GM20431 (cell line): ENCODE results near the gene GH2.
"Not testable (repeated sequence)": the region's sequence is repeated elsewhere in the genome, so short reads cannot be mapped to it uniquely, and the experiment has no call there.

ENCODE experiments used
- in situ Hi-C: fragments of 300-500 bp; cut with MseI, MboI; formaldehyde crosslinking; loops from one replicate; pipeline ENCODE4 v1.15.0; 2020; ENCODE audit warnings: low sequenced_read_pairs; ENCODE audit not compliant: unreplicated experiment

Gene GH2

GRCh38 chr17:63881337-63881736 lies 407 bp downstream of the GH2 start:
- in situ Hi-C loops, result not testable (repeated sequence)

- in situ Hi-C loops, result no loop called here
These were observed 1.0 kb downstream of the GH2 start for GRCh38 chr17:63880706-63881105.

- in situ Hi-C loops, result not testable (repeated sequence)
These were observed 3.3 kb downstream of the GH2 start for GRCh38 chr17:63878413-63878812.

- in situ Hi-C loops, result not testable (repeated sequence)
These were observed 7.1 kb downstream of the GH2 start for GRCh38 chr17:63874693-63875092.

DNA sequence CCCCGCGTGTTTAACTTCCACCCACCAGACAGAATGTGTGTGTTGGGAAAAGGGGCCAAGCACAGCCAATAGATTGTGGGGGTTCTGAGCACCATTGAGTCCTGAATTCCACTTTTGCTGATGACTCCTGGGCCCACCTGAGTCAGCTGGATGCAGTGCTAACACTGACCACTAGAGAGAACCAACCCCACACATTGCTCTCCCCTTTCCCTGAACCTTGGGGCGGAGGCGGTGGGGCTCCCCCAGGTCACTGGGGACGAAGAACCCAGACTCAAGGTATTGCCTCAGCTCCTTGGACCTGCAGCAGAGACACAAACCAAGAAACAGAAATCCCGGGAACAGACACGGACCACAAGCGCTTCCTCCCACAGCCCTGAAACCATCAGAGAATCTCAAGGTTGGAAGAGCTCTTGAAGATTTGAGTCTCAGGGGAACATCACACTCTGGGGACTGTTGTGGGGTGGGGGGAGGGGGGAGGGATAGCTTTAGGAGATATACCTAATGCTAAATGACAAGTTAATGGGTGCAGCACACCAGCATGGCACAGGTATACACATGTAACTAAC lies 7.6 kb downstream of the GH2 start:
- in situ Hi-C loops, result not testable (repeated sequence)

DNA sequence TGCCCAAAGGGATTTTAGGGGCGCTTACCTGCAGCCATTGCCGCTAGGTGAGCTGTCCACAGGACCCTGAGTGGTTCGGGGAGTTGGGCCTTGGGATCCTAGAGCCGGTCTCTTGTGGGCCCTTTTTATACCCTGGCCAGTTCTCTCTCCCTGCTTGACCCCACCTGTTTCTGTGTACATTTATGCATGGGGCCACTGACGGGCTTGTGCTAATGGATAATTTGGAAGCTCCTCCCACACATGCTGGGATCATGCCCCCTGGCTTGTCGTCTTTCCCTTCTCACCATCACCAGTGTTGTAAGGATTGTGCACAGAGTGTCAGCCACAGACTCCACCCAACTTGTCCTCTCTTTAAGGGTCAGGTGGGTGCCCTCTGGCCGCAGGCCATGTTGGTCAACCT lies 8.2 kb downstream of the GH2 start, which contains the start of gene CSH2:
Gene CSH2 (minus strand): TSS at position 101 of the 400 bp plus-strand sequence. CDS start 63 bp downstream, at position 38.
- in situ Hi-C loops, result not testable (repeated sequence)

DNA sequence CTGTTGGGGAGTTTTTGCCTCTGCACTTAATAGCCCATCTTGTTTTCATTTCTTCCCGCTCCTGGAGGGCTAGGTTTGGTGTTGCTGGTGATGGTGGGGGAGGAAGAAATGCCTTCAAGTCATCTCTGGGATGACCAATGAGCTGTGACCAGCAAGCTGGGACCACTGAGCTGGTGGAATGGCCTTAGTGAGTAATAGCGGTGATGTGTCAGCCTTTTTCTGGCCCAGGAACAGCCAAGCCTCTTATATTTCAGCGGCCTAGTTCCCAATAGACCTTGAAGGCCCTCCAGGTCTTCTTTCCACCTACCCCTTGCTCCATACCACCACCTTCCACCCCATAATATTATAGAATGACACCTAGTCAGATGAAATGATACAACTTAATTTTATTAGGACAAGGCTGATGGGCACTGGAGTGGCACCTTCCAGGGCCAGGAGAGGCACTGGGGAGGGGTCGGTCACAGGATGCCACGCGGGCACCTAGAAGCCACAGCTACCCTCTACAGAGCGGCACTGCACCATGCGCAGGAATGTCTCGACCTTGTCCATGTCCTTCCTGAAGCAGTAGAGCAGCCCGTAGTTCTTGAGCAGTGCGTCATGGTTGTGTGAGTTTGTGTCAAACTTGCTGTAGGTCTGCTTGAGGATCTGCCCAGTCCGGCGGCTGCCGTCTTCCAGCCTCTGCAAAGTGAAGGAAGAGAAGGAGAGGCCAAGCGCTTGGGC lies 9.9 kb downstream of the GH2 start:
- in situ Hi-C loops, result not testable (repeated sequence)

GRCh38 chr17:63870292-63870665 lies 11.5 kb downstream of the GH2 start:
- in situ Hi-C loops, result not testable (repeated sequence)

DNA sequence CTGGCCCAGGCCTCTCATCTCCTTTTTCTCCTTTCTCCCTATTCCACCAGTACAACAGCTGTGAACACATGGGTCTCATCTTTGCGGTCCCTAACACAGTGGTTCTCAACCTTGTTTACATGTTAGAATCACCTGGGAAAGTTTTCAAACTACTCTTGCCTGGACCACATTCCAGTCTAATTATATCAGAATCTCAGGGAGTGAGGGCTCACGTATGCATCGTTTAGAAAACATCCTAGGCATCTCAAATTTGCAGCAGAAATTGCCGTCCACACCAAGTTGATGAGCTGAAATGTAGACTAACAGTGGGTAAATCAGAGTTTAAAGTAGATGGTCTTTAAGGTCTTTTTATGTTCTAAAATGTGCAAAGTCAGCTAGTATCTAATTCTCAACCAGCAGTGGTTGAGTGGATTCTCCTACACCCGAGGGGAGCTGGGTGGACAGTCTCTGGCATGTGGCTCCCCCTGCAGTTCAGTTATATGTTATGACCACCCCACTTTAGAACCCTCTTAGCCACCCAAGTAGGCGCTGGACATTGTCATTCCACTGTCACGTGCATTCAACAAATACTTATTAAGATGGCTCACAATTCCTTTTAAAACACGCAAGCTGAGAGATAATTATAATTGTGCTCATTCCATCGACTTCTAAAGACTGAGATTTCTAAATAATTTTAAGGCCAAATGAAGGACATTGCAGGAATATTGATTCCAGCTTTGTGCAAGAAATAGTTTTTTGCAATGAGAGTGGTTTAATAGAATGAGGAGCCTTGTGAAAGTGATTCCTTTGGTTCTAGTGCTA lies 12.1 kb downstream of the GH2 start:
- in situ Hi-C loops, result not testable (repeated sequence)

DNA sequence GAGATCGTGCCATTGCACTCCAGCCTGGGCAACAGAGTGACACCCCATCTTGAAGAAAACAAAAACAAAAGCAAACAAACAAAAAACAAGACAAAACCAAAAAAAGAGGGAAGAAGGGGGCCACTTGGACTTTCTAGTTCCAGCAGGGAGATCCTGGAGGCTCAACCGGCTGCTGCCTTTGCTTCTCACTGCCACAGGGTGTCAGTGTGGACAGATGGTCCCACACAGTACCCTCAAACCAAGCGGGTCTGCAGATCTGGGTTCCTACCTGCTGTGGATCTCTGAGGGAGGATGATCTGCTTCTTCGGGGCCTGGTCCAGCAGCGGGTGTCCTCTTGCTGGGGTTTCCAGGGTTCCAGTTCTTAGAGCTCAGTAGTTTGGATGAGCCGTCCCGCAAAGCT lies 15.1 kb downstream of the GH2 start:
- in situ Hi-C loops, result not testable (repeated sequence)

DNA sequence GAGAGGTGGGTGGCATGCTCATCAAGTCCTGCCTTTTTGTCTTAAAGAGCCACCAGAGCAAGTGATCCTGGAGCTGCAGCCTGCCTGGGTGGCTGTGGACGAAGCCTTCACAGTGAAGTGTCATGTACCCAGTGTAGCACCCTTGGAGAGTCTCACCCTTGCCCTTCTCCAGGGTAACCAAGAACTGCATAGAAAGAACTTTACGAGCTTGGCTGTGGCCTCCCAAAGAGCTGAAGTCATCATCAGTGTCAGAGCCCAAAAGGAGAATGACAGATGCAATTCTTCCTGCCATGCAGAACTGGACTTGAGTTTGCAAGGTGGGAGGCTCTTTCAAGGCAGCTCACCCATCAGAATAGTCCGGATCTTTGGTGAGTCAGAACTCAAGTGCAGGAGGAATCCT lies 22.5 kb downstream of the GH2 start:
- in situ Hi-C loops, result no loop called here

- in situ Hi-C loops, result not testable (repeated sequence)
These were observed 25.3 kb downstream of the GH2 start for GRCh38 chr17:63856425-63856824.

- in situ Hi-C loops, result no loop called here
These were observed 26.6 kb downstream of the GH2 start for GRCh38 chr17:63855185-63855584.

DNA sequence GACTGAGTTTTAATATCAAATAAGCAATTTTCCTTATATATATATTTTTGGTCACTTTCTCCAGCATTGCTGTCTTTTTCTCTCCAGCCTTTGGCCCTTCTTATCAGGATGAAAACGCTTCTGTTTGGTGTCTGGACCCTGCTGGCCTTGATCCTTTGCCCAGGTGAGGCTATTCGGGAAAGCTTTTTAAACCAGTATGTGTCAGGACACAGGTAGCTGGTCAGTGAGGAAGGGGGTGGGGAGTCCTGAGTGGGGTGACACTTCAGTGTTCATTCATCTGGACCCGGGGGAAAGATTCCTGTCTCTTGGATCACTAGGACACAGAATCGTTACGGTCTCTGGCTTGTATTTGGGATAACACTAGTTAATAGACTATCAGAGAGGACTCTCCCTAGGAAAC lies 27.0 kb downstream of the GH2 start:
- in situ Hi-C loops, result no loop called here

- in situ Hi-C loops, result no loop called here
These were observed 28.5 kb downstream of the GH2 start for GRCh38 chr17:63853260-63853659.

DNA sequence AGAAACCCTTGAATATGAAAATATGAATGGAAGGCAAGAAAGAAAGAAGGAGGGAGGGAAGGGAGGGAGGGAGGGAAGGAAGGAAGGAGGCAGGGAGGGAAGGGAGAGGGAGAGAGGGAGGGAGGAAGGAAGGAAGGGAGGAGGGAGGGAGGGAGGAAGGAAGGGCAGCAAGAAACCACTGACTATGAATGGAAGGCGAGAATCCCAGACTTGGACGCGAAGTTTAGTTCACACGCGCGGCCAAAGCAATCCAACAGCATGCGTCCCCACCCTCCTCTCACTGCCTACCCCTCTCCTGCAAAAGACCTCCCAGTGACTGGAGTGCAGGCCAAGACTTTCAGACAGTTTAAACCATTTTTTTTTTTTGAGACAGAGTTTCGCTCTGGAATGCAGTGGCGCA lies 31.3 kb downstream of the GH2 start:
- in situ Hi-C loops, result no loop called here

GRCh38 chr17:63848834-63849689 lies 32.7 kb downstream of the GH2 start:
- in situ Hi-C loops, result loop anchor here (25.0 kb wide), 1 partner anchor 412 kb away; the partner anchor contains the start of gene CYB561

DNA sequence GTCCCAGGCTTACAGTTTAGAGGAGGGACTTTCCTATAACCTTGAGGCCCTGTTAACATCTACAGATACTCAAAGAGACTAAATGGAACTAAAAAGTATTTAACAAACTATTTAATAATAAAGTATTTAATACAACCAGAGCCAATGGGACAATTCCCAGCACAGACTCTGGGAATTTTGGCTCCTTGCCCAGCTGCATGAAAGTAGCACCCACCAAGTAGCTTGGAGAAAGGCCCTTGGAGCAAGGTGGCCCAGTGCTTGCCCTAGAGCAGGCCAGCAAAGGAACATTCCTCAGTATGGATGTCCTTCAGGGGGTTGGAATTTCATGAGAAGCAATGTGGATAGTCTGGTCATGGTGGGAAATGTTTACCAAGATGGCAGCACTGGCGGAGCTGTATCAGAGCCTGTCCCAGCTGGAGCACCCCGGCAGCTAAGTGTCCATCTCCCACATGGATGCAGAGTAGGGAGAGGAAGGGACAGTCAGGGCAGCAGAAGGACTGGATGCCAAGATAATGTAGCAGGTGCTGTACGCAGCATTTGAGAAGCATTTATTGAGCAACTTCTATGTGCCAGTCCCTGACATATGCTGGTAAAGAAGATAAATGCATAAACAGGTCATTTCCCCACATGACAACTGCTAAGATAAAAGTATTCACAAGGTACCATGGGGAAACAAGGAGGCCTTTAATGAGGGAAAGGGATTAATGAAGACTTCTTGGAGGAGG lies 34.1 kb downstream of the GH2 start:
- in situ Hi-C loops, result loop anchor here (25.0 kb wide), 1 partner anchor 410 kb away; the partner anchor contains the start of gene CYB561

GRCh38 chr17:63845509-63845908 lies 36.2 kb downstream of the GH2 start:
- in situ Hi-C loops, result loop anchor here (25.0 kb wide), 1 partner anchor 408 kb away; the partner anchor contains the start of gene CYB561
